GM19035 (cell line): ENCODE measurements around the gene SIGLEC15.
A peak's percentile ranks its signal among the peaks of the same experiment; 100 is the strongest.
"Not testable (repeated sequence)": the region's sequence is repeated elsewhere in the genome, so short reads cannot be mapped to it uniquely, and the experiment has no call there.

ENCODE experiments used
- ATAC-seq: cut with Tn5 transposase; IDR thresholded peaks from one replicate; pipeline ENCODE4 v1.9.1; 2021; ENCODE audit not compliant: unreplicated experiment

SIGLEC15 gene

GRCh38 chr18:45843019-45843418 lies 17.5 kb downstream of the SIGLEC15 start:
- no peak for ATAC-seq

- no peak for ATAC-seq
Observed at GRCh38 chr18:45844938-45845337, 19.5 kb downstream of the SIGLEC15 start.

GRCh38 chr18:45845410-45845809 lies 19.9 kb downstream of the SIGLEC15 start:
- ATAC-seq, result no peak

- no peak for ATAC-seq
Observed at GRCh38 chr18:45847119-45847518, 21.6 kb downstream of the SIGLEC15 start.

GRCh38 chr18:45848643-45849042 lies 23.2 kb downstream of the SIGLEC15 start:
- not testable (repeated sequence) for ATAC-seq

- no peak for ATAC-seq
Observed at GRCh38 chr18:45849529-45849928, 24.1 kb downstream of the SIGLEC15 start.

- no peak for ATAC-seq
Observed at GRCh38 chr18:45850021-45850420, 24.5 kb downstream of the SIGLEC15 start.

GRCh38 chr18:45851161-45851925 lies 25.9 kb downstream of the SIGLEC15 start:
- no peak for ATAC-seq

GRCh38 chr18:45852631-45853030 lies 27.2 kb downstream of the SIGLEC15 start:
- no peak for ATAC-seq

- no peak for ATAC-seq
Observed at GRCh38 chr18:45854036-45854586, 28.6 kb downstream of the SIGLEC15 start.

- ATAC-seq, result no peak
Observed at GRCh38 chr18:45856531-45856930, 31.1 kb downstream of the SIGLEC15 start.

- ATAC-seq, result no peak
Observed at GRCh38 chr18:45859334-45859733, 33.9 kb downstream of the SIGLEC15 start.

- no peak for ATAC-seq
Observed at GRCh38 chr18:45860492-45860891, 35.0 kb downstream of the SIGLEC15 start.

GRCh38 chr18:45860971-45861370 lies 35.5 kb downstream of the SIGLEC15 start:
- ATAC-seq, result no peak

GRCh38 chr18:45861926-45862325 lies 36.5 kb downstream of the SIGLEC15 start:
- ATAC-seq, result no peak

- no peak for ATAC-seq
Observed at GRCh38 chr18:45863469-45863868, 38.0 kb downstream of the SIGLEC15 start.

GRCh38 chr18:45864081-45864480 lies 38.6 kb downstream of the SIGLEC15 start:
- ATAC-seq, result no peak

GRCh38 chr18:45865466-45865865 lies 40.0 kb downstream of the SIGLEC15 start:
- ATAC-seq, result no peak

GRCh38 chr18:45870419-45870818 lies 44.9 kb downstream of the SIGLEC15 start:
- no peak for ATAC-seq

GRCh38 chr18:45871431-45872084 lies 46.1 kb downstream of the SIGLEC15 start:
- ATAC-seq, result no peak

- peak; percentile 90 for ATAC-seq
Observed at GRCh38 chr18:45874491-45875184, 49.2 kb downstream of the SIGLEC15 start.

- no peak for ATAC-seq
Observed at GRCh38 chr18:45876161-45876560, 50.7 kb downstream of the SIGLEC15 start.
